GM23338 (cell line): ENCODE measurements around the gene TNK2. TPM values are rescaled to one million over a fixed set of nuclear protein-coding genes. Genes with fewer than 3 reads are reported as not detected.

Experiments
- ATAC-seq: fragments of 200-7000 bp; cut with Tn5 transposase; 3 replicates; pipeline ENCODE4 v1.9.1; 2020
- DNase-seq: peaks from one replicate; pipeline ENCODE4 v3.0.0-alpha.2; 2015; ENCODE audit warnings: low spot score
- H2AFZ ChIP-seq: fragments of 200-600 bp; sonication (generic); 2 replicates; pipeline ENCODE4 v1.8.0; 2016; ENCODE audit warnings: antibody characterized with exemption, mild to moderate bottlenecking, moderate library complexity
- H3F3A ChIP-seq: fragments of 200-600 bp; sonication (generic); replicated peaks from 2 replicates; pipeline ENCODE4 v1.8.0; 2017; ENCODE audit warnings: antibody characterized with exemption, mixed run types, low read depth
- H3K27ac ChIP-seq: fragments of 200-600 bp; sonication (generic); 2 replicates; pipeline ENCODE4 v1.6.1; 2016; ENCODE audit warnings: low read depth
- H3K27me3 ChIP-seq: fragments of 200-600 bp; sonication (generic); 2 replicates; pipeline ENCODE4 v1.8.0; 2016; ENCODE audit warnings: mild to moderate bottlenecking, mixed run types, moderate library complexity; ENCODE audit not compliant: insufficient read depth
- H3K36me3 ChIP-seq: fragments of 200-600 bp; sonication (generic); 2 replicates; pipeline ENCODE4 v1.8.0; 2016; ENCODE audit warnings: mild to moderate bottlenecking; ENCODE audit not compliant: insufficient read depth
- H3K4me1 ChIP-seq: fragments of 200-600 bp; sonication (generic); 2 replicates; pipeline ENCODE4 v1.8.0; 2016; ENCODE audit warnings: mild to moderate bottlenecking, moderate library complexity; ENCODE audit not compliant: insufficient read depth
- H3K4me2 ChIP-seq: fragments of 200-600 bp; sonication (generic); 2 replicates; pipeline ENCODE4 v1.7.1; 2017; ENCODE audit warnings: mixed run types
- H3K4me3 ChIP-seq: fragments of 200-600 bp; sonication (generic); 2 replicates; pipeline ENCODE4 v1.6.1; 2016; ENCODE audit warnings: mixed run types
- H3K79me2 ChIP-seq: fragments of 200-600 bp; sonication (generic); replicated peaks from 2 replicates; pipeline ENCODE4 v1.8.0; 2017; ENCODE audit warnings: mild to moderate bottlenecking; ENCODE audit not compliant: insufficient read depth
- H3K9me2 ChIP-seq: fragments of 200-600 bp; sonication (generic); 2 replicates; pipeline ENCODE4 v1.8.0; 2017; ENCODE audit not compliant: insufficient read depth
- H4K20me1 ChIP-seq: fragments of 200-600 bp; sonication (generic); replicated peaks from 2 replicates; pipeline ENCODE4 v1.8.0; 2017; ENCODE audit warnings: mild to moderate bottlenecking; ENCODE audit not compliant: insufficient read depth
- H3K27ac Mint-ChIP-seq: 2 replicates; pipeline ENCODE4 v1.8.0; 2020; ENCODE audit warnings: inconsistent platforms, mild to moderate bottlenecking, moderate library complexity, mixed read lengths
- H3K27me3 Mint-ChIP-seq: 3 replicates; pipeline ENCODE4 v1.8.0; 2022; ENCODE audit warnings: low read depth, mild to moderate bottlenecking, moderate library complexity, mixed read lengths, inconsistent platforms; ENCODE audit not compliant: insufficient read depth, poor library complexity
- H3K36me3 Mint-ChIP-seq: 3 replicates; pipeline ENCODE4 v1.8.0; 2021; ENCODE audit warnings: low read depth, mild to moderate bottlenecking, inconsistent platforms, moderate library complexity, mixed read lengths
- H3K4me1 Mint-ChIP-seq: 3 replicates; pipeline ENCODE4 v1.8.0; 2020; ENCODE audit warnings: mild to moderate bottlenecking, inconsistent platforms, mixed read lengths
- H3K4me3 Mint-ChIP-seq: 3 replicates; pipeline ENCODE4 v1.8.0; 2021; ENCODE audit warnings: moderate library complexity, mild to moderate bottlenecking, inconsistent platforms, mixed read lengths
- H3K9me3 Mint-ChIP-seq: 3 replicates; pipeline ENCODE4 v1.8.0; 2020; ENCODE audit warnings: moderate library complexity, mild to moderate bottlenecking, inconsistent platforms, mixed read lengths
- CREB1 ChIP-seq: fragments of 250-450 bp; sonication (Bioruptor Pico); IDR thresholded peaks from 2 replicates; pipeline ENCODE4 v1.5.0; 2020; ENCODE audit warnings: low read depth, mild to moderate bottlenecking, moderate library complexity
- CTCF ChIP-seq, 2 experiments: fragments of 200-600 bp in 1 of 2; sonication (generic) in 1 of 2; conservative IDR thresholded peaks; 2 replicates each; pipeline versions ENCODE4 v1.5.1 to v1.6.1; 2016 to 2017; ENCODE audit warnings: antibody characterized with exemption in 2 of 2, low read depth in 2 of 2, mild to moderate bottlenecking in 2 of 2, moderate library complexity in 1 of 2
- ETS1 ChIP-seq: IDR thresholded peaks from 2 replicates; pipeline ENCODE4 v1.6.1; 2016; ENCODE audit warnings: antibody characterized with exemption
- EZH2 ChIP-seq: fragments of 200-600 bp; sonication (generic); IDR thresholded peaks from one replicate; pipeline ENCODE4 v1.8.0; 2017; ENCODE audit warnings: antibody characterized with exemption, mild to moderate bottlenecking, low read depth; ENCODE audit not compliant: unreplicated experiment
- EZH2phosphoT487 ChIP-seq: fragments of 200-600 bp; sonication (generic); IDR thresholded peaks from one replicate; pipeline ENCODE4 v1.8.1; 2018; ENCODE audit warnings: antibody characterized with exemption; ENCODE audit not compliant: unreplicated experiment
- JUNB ChIP-seq: IDR thresholded peaks from one replicate; pipeline ENCODE4 v1.6.1; 2016; ENCODE audit warnings: antibody characterized with exemption; ENCODE audit not compliant: unreplicated experiment
- NANOG ChIP-seq: IDR thresholded peaks from 2 replicates; pipeline ENCODE4 v1.6.1; 2016; ENCODE audit warnings: antibody characterized with exemption, borderline replicate concordance
- POLR2AphosphoS5 ChIP-seq: IDR thresholded peaks from 2 replicates; pipeline ENCODE4 v1.6.1; 2016; ENCODE audit warnings: antibody characterized with exemption, low read depth
- REST ChIP-seq: IDR thresholded peaks from one replicate; pipeline ENCODE4 v1.6.1; 2018; ENCODE audit warnings: antibody characterized with exemption; ENCODE audit not compliant: unreplicated experiment
- STAT1 ChIP-seq: IDR thresholded peaks from one replicate; pipeline ENCODE4 v1.6.1; 2016; ENCODE audit warnings: antibody characterized with exemption; ENCODE audit not compliant: unreplicated experiment
- ZNF114 ChIP-seq: fragments of 250-450 bp; sonication (Bioruptor Pico); IDR thresholded peaks from 2 replicates; pipeline ENCODE4 v1.5.0; 2020; ENCODE audit warnings: mild to moderate bottlenecking, moderate library complexity
- ZNF331 ChIP-seq: fragments of 250-450 bp; sonication (Bioruptor Pico); IDR thresholded peaks from 2 replicates; pipeline ENCODE4 v1.5.0; 2020; ENCODE audit warnings: low read depth, mild to moderate bottlenecking, moderate library complexity
- ZNF462 ChIP-seq: fragments of 250-450 bp; sonication (Bioruptor Pico); IDR thresholded peaks from 2 replicates; pipeline ENCODE4 v1.5.0; 2020; ENCODE audit warnings: mild to moderate bottlenecking, moderate library complexity
- polyA plus RNA-seq: library from polyadenylated mRNA; unstranded; fragments of >200 nt; fragmentation: Nextera tagmentation; extraction: Ambion mirVana; gene quantifications from 2 replicates; pipeline ENCODE4 v1.2.1, GENCODE V29; 2016
- total RNA-seq: library from RNA; depleted of rRNA; stranded (reverse); fragments of >200 nt; shearing (Covaris generic); gene quantifications from 2 replicates; pipeline ENCODE4 v1.2.3, GENCODE V29; 2014

The TNK2 gene
- total and polyA plus RNA-seq, 2 experiments from 2014 or later = 10.0 to 22.5 TPM

GRCh38 chr3:195870937-195871336 lies 37.4 kb downstream of the TNK2 start:
- Histone ChIP-seq H3K4me2 (no peak overlapping the region), H4K20me1 (no peaks in the 10 kb centered on the region), H3K4me3 (no peak overlapping the region), H3K36me3 (no peaks in the 10 kb centered on the region), H3K79me2 (no peaks in the 10 kb centered on the region), H2AFZ (no peak overlapping the region), H3K27me3 (no peaks in the 10 kb centered on the region), H3K27ac (no peak overlapping the region), H3F3A (no peaks in the 10 kb centered on the region), H3K9me2 (no peaks in the 10 kb centered on the region), H3K4me1 (no peaks in the 10 kb centered on the region)
- ATAC-seq = no peak
- no peak for DNase-seq
- no peak overlapping the region for H3K4me3 Mint-ChIP-seq
- TF ChIP-seq JUNB (no peak), CREB1 (no peak), REST (no peak), ZNF462 (CRISPR knock-in tag) (no peak), EZH2 (no peak), NANOG (no peak), CTCF (conservative IDR thresholded peaks at IDR 0.05; ENCODE audit: low read depth in 2 of 2) (no peak), POLR2AphosphoS5 (no peak), ZNF331 (CRISPR knock-in tag) (no peak), EZH2phosphoT487 (no peak), ZNF114 (no peak), ETS1 (no peak), STAT1 (no peak)
- H3K9me3 Mint-ChIP-seq = no peaks in the 10 kb centered on the region
- no peaks in the 10 kb centered on the region; the same call in 1 of the 3 replicates for H3K36me3 Mint-ChIP-seq
- H3K4me1 Mint-ChIP-seq = no peaks in the 10 kb centered on the region
- peaks cover 8% of the 10 kb centered on the region for H3K27me3 Mint-ChIP-seq
- H3K27ac Mint-ChIP-seq = no peak overlapping the region
